MM.1S (cell line): ENCODE measurements around the gene ZBTB44.

ENCODE experiments used
- CTCF ChIP-seq: fragments of 300-600 bp; sonication (generic); IDR thresholded peaks from 2 replicates; pipeline ENCODE4 v1.5.1; 2016; ENCODE audit warnings: antibody characterized with exemption, low read length, mixed read lengths
- EZH2 ChIP-seq: fragments of 300-600 bp; sonication (generic); optimal IDR thresholded peaks from 2 replicates; pipeline ENCODE3; 2017; ENCODE audit warnings: low read depth, mild to moderate bottlenecking, antibody characterized with exemption, low read length, mixed read lengths
- EZH2phosphoT487 ChIP-seq: fragments of 300-600 bp; sonication (generic); IDR thresholded peaks from 2 replicates; pipeline ENCODE4 v1.6.1; 2018; ENCODE audit warnings: antibody characterized with exemption, low read length

- TF ChIP-seq CTCF: no peak
- TF ChIP-seq EZH2: no peak
- no peak for TF ChIP-seq EZH2phosphoT487
Measured at GRCh38 chr11:130330101-130330684, 15.5 kb upstream of the ZBTB44 start.
